ENCODE data around the gene ZNF507.
"Not testable (repeated sequence)": the region's sequence is repeated elsewhere in the genome, so short reads cannot be mapped to it uniquely, and the experiment has no call there.

Gene ZNF507

GRCh38 chr19:32415669-32416068 lies 70.3 kb downstream of the ZNF507 start:
- no peak for DNase-seq

- DNase-seq: no peak
Observed at GRCh38 chr19:32416749-32417456, 71.5 kb downstream of the ZNF507 start.

- no peak for DNase-seq
Observed at GRCh38 chr19:32418155-32418554, 72.7 kb downstream of the ZNF507 start.

GRCh38 chr19:32421589-32422361 lies 76.4 kb downstream of the ZNF507 start:
- DNase-seq: no peak

- DNase-seq: no peak
Observed at GRCh38 chr19:32422435-32422834, 77.0 kb downstream of the ZNF507 start.

- not testable (repeated sequence) for DNase-seq
Observed at GRCh38 chr19:32423944-32424343, 78.5 kb downstream of the ZNF507 start.

- DNase-seq: no peak
Observed at GRCh38 chr19:32427536-32427935, 82.1 kb downstream of the ZNF507 start.

- DNase-seq: no peak
Observed at GRCh38 chr19:32436692-32437091, 91.3 kb downstream of the ZNF507 start.

GRCh38 chr19:32437096-32437495 lies 91.7 kb downstream of the ZNF507 start:
- DNase-seq: no peak
